OCI-M2 (cell line): Measurements from ENCODE around the gene TMCC3.

Source experiments
- DNase-seq: peaks from one replicate; lab custom pipeline; 2025; ENCODE audit not compliant: unreplicated experiment; lab: John Stamatoyannopoulos, UW

The TMCC3 gene

DNA sequence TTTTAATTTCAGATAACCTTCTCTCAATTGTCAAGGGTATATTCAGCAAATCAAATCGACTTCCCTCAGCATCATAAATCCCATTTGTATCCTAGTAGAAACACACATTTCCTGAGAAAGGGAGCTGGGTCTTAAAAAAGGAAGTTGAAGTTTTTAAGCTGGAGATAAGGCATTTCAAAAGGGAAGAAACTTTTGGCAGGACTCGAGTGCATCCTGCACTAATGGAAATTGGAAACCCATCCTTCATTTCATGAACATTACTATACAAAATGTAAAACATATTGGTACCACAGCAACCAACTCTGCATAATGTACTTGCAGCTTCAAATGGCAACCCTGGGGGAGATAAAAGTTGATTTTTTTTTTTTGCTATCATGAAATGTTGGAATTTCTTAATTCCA is 23.7 kb upstream of the TMCC3 start:
- no peak for DNase-seq

DNA sequence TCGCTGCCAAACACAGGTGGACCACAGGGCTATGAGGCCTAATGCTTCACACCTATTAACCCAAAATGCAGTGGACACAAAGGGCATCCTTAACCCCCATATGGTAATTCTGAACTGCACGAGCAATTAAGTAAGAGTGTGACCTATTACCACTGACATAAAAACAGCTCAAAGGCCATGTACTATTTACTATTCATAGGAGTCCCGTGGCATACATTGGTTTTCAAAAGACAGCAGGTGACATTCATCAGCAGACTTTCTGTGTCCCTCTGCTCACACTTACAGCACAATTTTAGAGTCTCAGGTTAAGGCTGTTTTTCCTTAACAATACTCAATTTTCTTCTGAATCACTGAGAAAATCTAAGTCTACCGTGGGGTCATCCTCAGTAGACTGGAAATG is 23.1 kb upstream of the TMCC3 start:
- DNase-seq = no peak

DNA sequence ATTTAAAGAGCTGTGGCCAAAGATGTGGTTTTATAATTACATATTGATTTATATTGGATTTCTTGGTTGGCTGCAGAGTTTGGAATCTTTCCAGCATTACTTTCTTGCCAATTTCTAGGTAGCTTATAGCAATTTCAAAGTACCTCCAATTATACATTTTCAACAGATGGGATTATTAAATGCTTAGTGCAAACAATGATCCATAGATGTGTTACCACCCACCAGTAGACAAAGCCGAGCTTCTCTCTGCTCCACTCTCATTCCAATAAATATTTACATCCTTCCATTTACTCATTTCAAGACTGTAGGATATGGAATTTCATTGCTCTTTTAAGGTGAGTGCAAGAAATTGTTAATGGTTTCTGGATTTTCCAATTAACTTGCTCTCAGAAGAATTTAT is 21.6 kb upstream of the TMCC3 start:
- DNase-seq = no peak

DNA sequence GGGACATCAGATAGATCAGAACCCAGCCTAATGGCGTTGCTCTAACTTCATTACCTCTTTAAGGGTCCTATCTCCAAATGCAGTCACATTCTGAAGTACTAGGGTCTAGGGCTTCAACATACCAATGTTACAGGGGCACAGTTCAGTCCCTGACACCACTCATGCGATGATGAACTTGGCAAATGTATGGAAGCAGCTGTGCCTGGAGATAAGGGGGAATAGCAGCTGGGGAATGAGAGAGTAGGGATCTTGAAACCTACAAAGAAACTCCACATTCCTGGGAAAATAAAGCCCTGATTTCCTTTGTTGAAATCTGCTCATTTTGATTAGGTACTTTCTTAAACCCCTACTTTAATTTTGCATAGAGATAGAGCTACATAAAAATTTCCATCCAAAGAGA is 20.5 kb upstream of the TMCC3 start:
- DNase-seq = no peak

DNA sequence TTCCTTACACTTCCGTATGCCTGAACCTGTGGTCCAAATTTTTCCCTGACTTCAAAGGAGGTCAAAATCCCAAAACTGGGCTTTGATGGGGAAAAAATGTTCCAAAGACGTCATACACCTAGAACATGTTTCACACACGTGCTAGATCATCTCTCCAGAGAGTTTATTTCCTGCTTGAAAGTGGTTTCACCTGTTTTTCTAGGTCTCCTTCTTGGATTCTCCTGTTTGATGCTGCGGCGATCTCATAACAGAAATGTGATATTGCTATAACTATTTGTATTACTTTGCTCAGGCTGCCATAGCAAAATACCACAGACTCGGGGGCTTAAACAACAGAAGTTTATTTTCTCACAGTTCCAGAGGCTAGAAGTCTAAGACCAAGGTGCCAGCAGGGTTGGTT is 19.7 kb upstream of the TMCC3 start:
- no peak for DNase-seq

DNA sequence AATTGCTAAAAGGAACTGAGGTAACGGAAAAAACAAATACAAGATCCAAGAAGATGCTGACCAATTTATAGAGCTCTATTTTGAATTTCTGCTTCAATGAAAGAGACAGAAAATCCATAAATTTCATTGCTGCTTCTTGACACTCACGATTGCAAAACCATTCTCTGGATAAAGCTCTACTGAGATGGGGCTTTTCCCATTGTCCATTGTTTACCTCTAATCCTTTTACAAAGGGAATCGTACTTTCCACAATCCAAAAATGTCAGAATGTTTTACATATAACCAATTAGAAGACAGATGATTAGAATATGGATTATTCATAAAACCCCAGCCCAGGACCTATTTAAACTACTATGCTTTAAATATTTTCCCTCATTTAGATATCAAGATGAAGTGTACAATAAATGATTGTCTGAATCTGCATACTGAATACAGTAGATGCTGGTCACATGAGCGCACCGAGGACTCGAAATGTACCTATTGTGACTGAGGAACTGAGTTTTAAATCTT is 16.7 kb upstream of the TMCC3 start:
- no peak for DNase-seq

DNA sequence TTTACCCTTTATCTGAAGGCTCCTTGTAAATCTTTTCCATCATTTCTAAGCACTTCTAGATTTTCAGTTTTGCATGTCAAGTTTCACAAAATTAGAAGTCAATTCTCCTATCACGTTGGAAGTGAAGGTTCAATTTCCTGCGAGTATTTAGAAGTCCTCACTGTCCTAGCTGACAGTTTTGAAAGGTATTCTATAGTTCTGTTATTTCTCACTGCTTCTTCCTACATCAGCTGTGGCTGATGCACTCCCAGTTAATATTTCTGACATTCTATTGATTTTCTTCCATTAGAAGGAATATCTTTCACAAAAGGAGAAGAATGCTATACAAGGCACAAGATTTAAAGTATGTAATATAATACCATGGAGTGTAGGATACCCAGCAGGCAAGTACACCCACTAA is 15.8 kb upstream of the TMCC3 start:
- DNase-seq = no peak

DNA sequence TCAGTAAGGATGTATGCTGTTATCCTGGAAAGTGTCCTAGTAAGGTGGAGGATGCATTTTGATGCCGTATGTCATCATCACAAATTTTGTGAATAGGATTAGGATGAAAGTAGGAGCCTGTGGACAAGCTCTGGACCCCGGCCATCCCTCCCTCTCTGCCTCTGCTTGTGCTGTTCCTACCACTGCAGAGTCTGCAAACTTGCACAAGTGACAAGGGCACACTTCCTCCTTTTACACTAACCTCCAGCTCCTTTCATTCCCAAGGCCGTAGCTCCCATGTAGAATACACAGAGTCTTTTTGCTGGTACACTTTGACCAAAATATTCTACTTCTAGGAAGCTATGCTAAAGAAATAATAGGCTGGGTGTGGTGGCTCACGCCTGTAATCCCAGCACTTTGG is 13.3 kb upstream of the TMCC3 start:
- no peak for DNase-seq

DNA sequence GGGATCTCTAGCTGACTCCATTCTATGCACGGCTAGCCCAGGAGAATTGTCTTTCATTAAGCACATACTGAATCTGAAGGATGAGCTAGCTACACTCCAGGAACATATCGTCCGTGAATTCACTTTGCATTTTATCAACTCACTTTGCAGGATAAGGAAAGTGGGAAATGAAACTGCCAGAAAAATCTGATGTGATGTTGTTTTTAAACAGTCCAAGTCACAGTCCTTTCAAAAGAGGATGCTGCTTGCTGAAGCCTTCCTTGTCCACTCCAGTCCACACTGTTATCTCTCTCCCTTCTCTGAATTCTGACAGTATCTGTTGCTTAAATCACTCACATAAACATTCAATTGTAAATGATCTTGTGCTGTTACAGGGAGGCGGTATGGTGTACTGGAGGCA is 12.7 kb upstream of the TMCC3 start:
- no peak for DNase-seq

DNA sequence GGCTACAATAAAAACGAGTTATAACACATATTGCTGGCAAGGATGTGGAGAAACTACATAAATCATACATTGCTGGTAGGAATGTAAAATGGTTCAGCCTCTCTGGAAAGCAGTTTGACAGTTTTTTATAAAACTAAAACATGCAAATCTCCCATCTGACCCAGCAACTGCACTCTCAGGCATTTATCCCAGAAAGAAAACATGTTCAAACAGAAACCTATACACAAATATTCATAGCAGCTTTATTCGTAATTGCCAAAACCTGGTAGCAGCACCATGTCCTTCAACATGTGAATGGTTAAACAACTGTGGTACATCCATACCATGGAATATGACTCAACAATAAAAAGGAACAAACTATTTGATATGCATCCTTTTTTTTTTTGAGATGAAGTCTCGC is 10.1 kb upstream of the TMCC3 start:
- DNase-seq = no peak

DNA sequence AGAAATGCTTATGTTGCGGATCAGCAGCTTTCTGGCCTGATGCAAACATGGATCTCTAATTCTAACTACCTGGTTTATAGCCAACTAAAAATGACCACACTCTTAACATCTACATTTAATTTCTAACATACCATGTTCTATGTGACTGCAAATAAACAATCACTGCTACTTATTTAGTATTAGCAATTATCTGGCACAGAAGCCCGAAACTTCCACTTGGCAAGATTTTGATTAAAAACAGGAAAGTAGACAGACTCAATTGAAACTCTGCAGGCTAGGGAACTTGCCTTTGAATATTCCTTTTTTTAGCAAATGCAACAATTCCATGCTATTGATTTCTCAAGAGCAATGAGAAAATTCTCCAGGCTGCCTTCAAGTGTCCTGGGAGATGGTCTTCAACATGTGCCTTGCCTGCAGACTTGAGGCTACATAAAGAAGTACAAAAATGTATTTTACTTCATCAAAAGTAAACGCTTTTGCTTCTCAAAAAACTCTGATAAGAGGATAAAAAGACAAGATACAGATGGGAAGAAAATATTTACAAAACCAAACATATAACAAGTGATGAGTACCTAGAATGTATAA is 9.1 kb upstream of the TMCC3 start:
- no peak for DNase-seq

DNA sequence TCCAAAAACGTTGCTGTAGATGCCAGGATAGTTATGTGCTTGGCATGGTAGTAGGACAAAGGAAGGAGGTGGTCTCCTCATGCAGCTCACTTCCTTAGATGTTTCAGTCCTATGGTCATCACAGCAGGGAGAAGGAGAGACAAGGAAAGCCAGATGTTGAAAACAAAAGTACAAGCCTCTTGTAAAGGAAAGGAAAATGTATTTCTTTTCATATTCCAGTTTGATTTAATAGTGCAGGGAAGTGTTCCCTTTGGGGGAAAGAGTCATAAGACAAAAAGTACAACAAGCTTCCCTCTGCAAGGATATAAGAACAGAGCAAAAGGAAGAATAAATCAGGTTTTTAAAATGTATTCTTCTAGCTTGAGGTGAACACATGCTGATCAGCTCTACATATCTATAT is 8.6 kb upstream of the TMCC3 start:
- no peak for DNase-seq

DNA sequence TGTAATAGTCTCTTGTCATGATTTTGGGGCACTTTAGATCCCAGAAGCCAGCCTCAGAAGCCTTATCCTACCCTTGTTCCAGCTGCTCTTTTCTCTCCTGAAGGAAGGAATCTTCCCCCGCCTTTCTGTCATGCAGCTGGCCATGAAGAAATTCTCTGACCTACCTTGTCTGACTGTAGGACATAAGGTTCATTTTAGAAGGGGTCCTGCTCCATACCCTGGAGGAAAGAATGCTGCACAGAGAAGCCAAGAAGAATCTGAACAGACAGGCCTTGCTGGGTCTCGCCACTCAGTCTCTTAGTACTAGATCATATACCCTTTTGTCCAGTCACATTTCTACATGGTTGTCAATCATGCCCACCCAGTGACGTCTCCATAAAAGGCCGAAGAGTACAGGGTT is 6.2 kb upstream of the TMCC3 start:
- no peak for DNase-seq

DNA sequence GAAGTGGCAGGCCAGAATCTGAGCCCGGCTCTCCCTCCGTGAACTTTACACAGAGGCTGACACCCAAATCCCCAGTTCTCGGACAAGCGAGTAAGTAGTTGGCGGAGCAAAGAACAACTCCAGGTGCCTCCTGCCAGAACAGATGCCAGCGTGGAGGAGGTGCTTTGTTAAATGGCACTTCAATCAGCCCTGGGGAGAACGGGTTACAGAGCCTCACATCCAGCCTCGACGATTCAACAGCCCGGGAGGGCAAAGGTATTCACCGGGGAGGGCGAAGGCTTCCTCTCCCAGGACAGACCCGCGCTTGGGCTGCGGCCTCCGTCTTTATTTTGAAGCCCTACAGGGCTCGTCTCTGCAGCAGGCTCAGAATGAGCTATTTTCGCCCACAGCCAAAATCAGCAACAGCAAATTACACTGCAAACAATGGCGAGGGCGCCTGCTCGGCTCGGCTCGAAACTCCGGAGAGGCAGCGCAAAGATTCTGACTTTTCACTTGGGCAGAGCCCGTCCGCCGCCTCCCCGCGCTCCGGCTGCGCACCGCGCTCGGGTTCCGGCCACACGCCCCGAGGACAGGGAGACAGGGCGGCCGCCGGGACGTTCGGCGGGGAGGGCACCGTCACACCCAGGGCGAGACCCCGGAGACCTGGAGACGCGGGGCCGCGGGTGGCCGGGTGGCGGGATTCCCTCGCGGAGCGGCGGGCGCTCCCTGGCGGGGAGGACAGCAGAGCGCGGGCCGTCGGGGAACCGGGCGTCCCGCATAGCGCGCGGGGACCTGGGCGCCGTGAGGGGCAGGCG is 811 bp downstream of the TMCC3 start:
- no peak for DNase-seq

DNA sequence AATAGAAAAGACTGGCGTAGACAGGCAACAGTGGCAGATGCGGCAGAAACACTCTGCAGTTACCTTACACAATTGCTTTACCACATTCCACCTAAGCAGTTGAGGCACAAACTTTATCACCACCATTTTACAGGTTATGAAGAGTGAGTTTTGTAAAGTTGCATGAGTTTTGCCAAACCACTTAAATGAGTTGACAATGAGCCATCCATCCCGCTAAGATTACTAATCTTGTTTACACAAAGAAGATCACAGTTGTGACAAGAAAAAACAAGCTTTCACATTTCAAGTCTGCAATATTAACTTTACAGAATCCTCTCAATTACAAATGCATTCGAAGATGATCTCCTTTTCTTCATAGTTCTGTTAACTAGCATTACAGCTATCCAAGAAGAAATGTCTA is 1.8 kb downstream of the TMCC3 start:
- DNase-seq = no peak

DNA sequence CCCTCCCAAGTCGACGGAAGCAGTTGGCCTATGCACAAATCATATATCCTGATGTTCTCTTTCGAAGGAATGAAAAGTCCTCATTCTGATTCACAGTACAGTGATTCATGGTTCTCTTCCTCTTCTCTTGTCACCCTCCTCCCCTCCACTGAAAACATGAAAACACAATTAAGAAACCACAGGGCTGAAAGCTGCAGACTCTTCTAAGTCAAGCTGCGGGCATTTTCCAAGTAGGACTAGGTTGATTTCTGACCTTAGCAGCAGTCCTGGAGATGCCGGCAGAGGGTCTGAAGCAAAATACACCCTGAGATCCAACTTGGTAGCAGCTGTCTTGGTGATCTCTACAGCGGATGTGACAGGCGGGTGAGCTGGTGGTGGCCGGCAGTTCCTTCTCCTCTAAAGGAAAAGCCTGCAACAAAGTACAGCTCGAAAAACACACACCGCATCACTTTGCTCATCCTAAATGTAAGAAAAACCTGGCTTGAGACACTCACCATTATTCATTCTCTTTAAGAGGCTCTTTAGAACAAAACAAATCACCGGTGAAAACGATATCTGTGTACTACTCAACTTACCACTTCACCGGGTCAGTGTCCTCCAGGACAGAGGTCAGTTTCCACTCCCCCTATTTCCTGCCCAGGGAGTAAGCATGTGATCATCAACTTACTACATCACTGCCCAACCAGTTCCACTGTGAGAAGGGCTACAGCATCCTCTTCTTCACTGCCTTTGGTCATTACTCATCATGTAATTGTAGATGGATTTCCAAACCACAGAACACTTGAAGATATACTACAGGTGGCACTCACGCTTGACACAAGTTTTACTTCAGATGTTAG is 6.0 kb downstream of the TMCC3 start:
- no peak for DNase-seq

DNA sequence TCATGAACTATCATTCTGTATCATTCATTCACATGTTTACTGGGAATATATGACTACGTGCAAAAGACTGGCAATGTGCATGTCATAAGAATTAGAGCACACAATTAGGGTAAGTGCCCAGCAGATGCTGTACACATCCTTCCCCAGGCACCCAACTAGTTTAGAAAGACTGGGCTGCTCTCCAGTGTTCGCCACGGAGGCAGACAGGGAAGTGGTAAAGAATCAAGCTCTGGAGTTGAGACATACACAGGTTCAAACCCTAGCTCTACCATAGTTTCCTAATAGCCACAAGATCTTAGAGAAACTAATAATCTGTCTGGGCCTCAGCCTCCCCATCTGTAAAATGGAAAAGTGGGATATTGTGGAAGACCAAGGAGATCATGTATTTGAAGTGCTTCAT is 6.8 kb downstream of the TMCC3 start:
- no peak for DNase-seq

DNA sequence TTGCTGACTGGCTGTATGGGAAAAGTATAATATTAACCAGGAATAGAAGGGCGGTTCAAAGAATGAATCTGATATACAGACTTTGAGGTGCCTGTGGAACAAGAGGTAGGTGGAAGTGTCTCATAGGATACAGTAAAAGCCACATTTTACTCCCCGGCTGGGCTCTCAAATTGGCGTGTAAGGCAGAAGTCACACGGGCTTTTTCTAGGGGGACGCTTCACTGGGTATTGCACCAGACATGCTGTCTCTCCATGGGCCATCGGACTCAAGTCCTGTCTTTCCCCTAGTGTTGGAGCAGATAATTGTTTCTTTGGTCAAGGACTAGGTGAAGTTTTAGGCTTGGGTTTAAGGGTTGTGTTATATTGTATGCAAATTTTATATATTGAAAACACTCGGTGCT is 9.1 kb downstream of the TMCC3 start:
- DNase-seq = no peak

DNA sequence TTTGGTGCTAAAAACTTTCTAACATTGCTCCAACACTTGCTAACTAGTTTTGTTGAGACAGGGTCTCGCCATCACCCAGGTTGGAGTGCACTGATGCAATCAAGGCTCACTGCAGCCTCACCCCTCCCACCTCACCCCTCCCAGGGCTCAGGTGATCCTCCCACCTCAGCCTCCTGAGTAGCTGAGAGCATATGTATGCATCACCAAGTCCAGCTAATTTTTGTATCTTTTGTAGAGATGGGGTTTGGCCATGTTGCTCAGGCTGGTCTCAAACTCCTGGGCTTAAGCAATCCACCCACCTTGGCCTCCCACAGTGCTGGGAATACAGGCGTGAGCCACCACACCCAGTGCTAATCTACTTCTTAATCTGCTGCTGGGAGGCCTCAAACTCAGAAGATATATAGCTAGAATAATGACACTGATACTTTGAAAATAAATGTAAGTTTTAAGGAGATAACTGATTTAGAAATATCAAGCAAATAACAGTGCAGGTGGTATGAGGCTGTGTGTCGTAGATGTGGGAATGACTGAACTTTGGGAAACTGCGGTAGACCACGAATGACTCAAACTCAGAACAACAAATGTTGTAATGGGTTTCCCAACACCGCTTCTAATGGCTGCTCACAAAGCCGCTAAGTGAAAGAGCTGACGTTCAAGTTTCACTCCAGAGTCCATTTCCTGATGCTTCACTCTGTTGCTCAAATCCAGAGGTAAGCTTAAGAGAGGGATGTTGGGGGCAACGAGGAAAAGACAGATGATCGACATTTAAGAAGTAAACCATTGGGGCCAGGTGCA is 10.0 kb downstream of the TMCC3 start:
- DNase-seq = no peak

DNA sequence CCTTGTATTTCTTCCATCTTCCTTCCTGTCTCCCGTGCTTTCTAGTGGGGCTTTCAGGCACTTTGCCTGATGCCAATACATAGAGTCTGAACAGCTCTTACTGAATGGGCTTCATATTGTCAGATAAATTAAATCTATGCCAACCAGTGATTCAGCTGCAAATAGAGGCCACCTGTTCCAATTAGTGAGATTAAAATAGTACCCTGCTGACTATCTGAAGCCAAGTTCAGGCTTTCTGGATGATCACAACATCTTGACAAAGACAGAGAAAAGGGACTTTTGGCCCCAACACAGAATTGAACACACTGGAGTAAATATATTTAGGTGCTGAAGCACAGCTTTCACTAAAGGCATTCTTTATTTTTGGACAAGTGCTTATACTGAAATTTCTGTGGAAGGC is 11.8 kb downstream of the TMCC3 start:
- DNase-seq = no peak

DNA sequence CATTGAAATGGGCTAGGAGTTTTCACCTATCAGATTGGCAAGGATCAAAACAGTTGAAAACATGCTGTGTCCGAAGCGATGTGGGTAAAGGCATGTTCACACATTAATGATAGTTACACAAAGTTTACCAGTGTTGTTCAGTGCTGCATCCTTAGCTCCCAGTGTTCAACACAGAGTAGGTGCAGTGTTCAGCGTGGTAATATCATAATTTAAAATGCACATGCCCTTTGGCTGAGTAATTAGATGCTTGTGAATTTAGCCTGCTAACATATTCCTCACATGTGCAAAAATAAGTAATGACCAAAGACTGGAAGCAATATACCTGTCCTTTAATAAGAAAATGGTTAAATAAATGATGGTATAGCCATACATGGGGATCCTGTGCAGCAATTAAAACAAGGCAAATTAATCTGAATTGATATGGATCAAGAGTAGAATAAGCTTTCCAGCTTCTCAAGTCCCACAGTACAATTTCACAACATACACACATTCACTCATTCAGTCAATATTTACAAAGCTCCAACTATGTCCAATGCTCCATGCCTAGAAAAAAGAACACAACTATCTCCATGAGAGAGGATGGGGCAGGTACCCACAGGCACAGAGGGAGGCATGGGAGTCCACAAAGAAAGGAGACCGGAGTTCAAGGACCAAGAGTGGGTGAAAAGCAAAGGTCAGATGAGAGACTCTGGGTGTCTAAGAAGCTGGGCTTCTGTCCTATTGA is 12.8 kb downstream of the TMCC3 start:
- DNase-seq = no peak
